ENCODE measurements around the gene GNB4.
A peak's percentile ranks its signal among the peaks of the same experiment; 100 is the strongest.

Gene GNB4

GRCh38 chr3:179432451-179432850 lies 18.8 kb downstream of the GNB4 start:
- no peak for DNase-seq (ENCODE audit: low spot score)

GRCh38 chr3:179432021-179432420 lies 19.2 kb downstream of the GNB4 start:
- DNase-seq (ENCODE audit: low spot score), result no peak

- no peak for DNase-seq (ENCODE audit: low spot score)
Observed at GRCh38 chr3:179430277-179430870, 20.9 kb downstream of the GNB4 start.

GRCh38 chr3:179428876-179429548 lies 22.3 kb downstream of the GNB4 start:
- no peak for DNase-seq (ENCODE audit: low spot score)

- DNase-seq (ENCODE audit: low spot score), result no peak
Observed at GRCh38 chr3:179425075-179425474, 26.2 kb downstream of the GNB4 start.

- no peak for DNase-seq (ENCODE audit: low spot score)
Observed at GRCh38 chr3:179421500-179421899, 29.8 kb downstream of the GNB4 start.

GRCh38 chr3:179418610-179419009 lies 32.7 kb downstream of the GNB4 start:
- no peak for DNase-seq (ENCODE audit: low spot score)

GRCh38 chr3:179416681-179417080 lies 34.6 kb downstream of the GNB4 start:
- no peak for DNase-seq (ENCODE audit: low spot score)

- no peak for DNase-seq (ENCODE audit: low spot score)
Observed at GRCh38 chr3:179415377-179415776, 35.9 kb downstream of the GNB4 start.

GRCh38 chr3:179414804-179415203 lies 36.5 kb downstream of the GNB4 start:
- no peak for DNase-seq (ENCODE audit: low spot score)

GRCh38 chr3:179410999-179411398 lies 40.3 kb downstream of the GNB4 start:
- no peak for DNase-seq (ENCODE audit: low spot score)

- no peak for DNase-seq (ENCODE audit: low spot score)
Observed at GRCh38 chr3:179410331-179410730, 40.9 kb downstream of the GNB4 start.

- DNase-seq (ENCODE audit: low spot score), result no peak
Observed at GRCh38 chr3:179404307-179404706, 47.0 kb downstream of the GNB4 start.

- no peak for DNase-seq (ENCODE audit: low spot score)
Observed at GRCh38 chr3:179402963-179403362, 48.3 kb downstream of the GNB4 start.

GRCh38 chr3:179401561-179401960 lies 49.7 kb downstream of the GNB4 start:
- no peak for DNase-seq (ENCODE audit: low spot score)

GRCh38 chr3:179398574-179399231 lies 52.6 kb downstream of the GNB4 start:
- no peak for DNase-seq (ENCODE audit: low spot score)

- no peak for DNase-seq (ENCODE audit: low spot score)
Observed at GRCh38 chr3:179391906-179392305, 59.4 kb downstream of the GNB4 start.

GRCh38 chr3:179376474-179376873 lies 74.8 kb downstream of the GNB4 start:
- DNase-seq (ENCODE audit: low spot score), result no peak

- peak; percentile 29 for DNase-seq (ENCODE audit: low spot score)
Observed at GRCh38 chr3:179375091-179375999, 75.9 kb downstream of the GNB4 start.

GRCh38 chr3:179373938-179374337 lies 77.3 kb downstream of the GNB4 start:
- DNase-seq (ENCODE audit: low spot score), result no peak

GRCh38 chr3:179369621-179370020 lies 81.6 kb downstream of the GNB4 start:
- no peak for DNase-seq (ENCODE audit: low spot score)

- DNase-seq (ENCODE audit: low spot score), result no peak
Observed at GRCh38 chr3:179363332-179363731, 87.9 kb downstream of the GNB4 start.

All from hematopoietic multipotent progenitor cell treated with erythropoietin and hydrocortisone succinate and interleukin-3 and kit ligand, for 17 days (in vitro differentiated cells).